SW480 (cell line): ENCODE measurements around the gene OR6S1.
"Not testable (repeated sequence)": the region's sequence is repeated elsewhere in the genome, so short reads cannot be mapped to it uniquely, and the experiment has no call there.

ENCODE experiments used
- DNase-seq: peaks from one replicate; pipeline ENCODE4 v3.0.0-alpha.2; 2016; ENCODE audit warnings: low spot score

The OR6S1 gene

GRCh38 chr14:20610002-20610765 is 31.3 kb downstream of the OR6S1 start:
- DNase-seq, result peak; percentile 85

- DNase-seq, result peak; percentile 90
Observed at GRCh38 chr14:20609215-20610001, 32.1 kb downstream of the OR6S1 start.

- no peak for DNase-seq
Observed at GRCh38 chr14:20608383-20609110, 32.9 kb downstream of the OR6S1 start.

- no peak for DNase-seq
Observed at GRCh38 chr14:20607617-20608016, 33.9 kb downstream of the OR6S1 start.

- DNase-seq, result no peak
Observed at GRCh38 chr14:20606902-20607242, 34.6 kb downstream of the OR6S1 start.

GRCh38 chr14:20606190-20606901 is 35.1 kb downstream of the OR6S1 start:
- DNase-seq, result peak; percentile 46

- DNase-seq, result no peak
Observed at GRCh38 chr14:20603813-20604690, 37.4 kb downstream of the OR6S1 start.

GRCh38 chr14:20602583-20602982 is 38.9 kb downstream of the OR6S1 start:
- no peak for DNase-seq

GRCh38 chr14:20601522-20601921 is 40.0 kb downstream of the OR6S1 start:
- no peak for DNase-seq

- DNase-seq, result no peak
Observed at GRCh38 chr14:20597108-20597507, 44.4 kb downstream of the OR6S1 start.

GRCh38 chr14:20595726-20596125 is 45.8 kb downstream of the OR6S1 start:
- not testable (repeated sequence) for DNase-seq

GRCh38 chr14:20592574-20592973 is 48.9 kb downstream of the OR6S1 start:
- DNase-seq, result no peak

- DNase-seq, result no peak
Observed at GRCh38 chr14:20591235-20591634, 50.3 kb downstream of the OR6S1 start, which contains the start of gene RNASE12. Gene RNASE12 (minus strand): TSS chr14:20591376. CDS start chr14:20590723, 653 bp downstream.
